Neural crest cell (in vitro differentiated cells): Measurements from ENCODE around the gene KCTD17. TPM values are rescaled to one million over a fixed set of nuclear protein-coding genes. Genes with fewer than 3 reads are reported as not detected.

ENCODE experiments used
- DNase-seq: peaks from one replicate; pipeline ENCODE4 v3.0.0; 2021; ENCODE audit warnings: low read depth, mixed read lengths, low spot score
- H3K27ac Mint-ChIP-seq: one replicate; pipeline ENCODE4 v1.8.0; 2021; ENCODE audit warnings: mild to moderate bottlenecking, mixed read lengths; ENCODE audit not compliant: unreplicated experiment
- H3K27me3 Mint-ChIP-seq: 2 replicates; pipeline ENCODE4 v1.8.0; 2021; ENCODE audit warnings: low read depth, mild to moderate bottlenecking, mixed read lengths
- H3K36me3 Mint-ChIP-seq: 2 replicates; pipeline ENCODE4 v1.8.0; 2021; ENCODE audit warnings: low read depth, mild to moderate bottlenecking, mixed read lengths
- H3K4me1 Mint-ChIP-seq: 2 replicates; pipeline ENCODE4 v1.8.0; 2021; ENCODE audit warnings: mixed read lengths
- H3K4me3 Mint-ChIP-seq: one replicate; pipeline ENCODE4 v1.8.0; 2021; ENCODE audit warnings: mild to moderate bottlenecking, mixed read lengths
- H3K9me3 Mint-ChIP-seq: 2 replicates; pipeline ENCODE4 v1.8.0; 2021; ENCODE audit warnings: mixed read lengths
- total RNA-seq: library from RNA; stranded (reverse); gene quantifications from 2 replicates; pipeline ENCODE4 v1.2.1, GENCODE V29; 2021
- TF ChIP-seq, protein P1 (sequence below): fragments of 200-600 bp; sonication (generic); conservative IDR thresholded peaks from 2 replicates; pipeline ENCODE4 v1.5.0; 2021; ENCODE audit warnings: antibody characterized with exemption, mild to moderate bottlenecking

The KCTD17 gene
- total RNA-seq, 1 donor from 2014 or later, result 95.8 TPM

DNA sequence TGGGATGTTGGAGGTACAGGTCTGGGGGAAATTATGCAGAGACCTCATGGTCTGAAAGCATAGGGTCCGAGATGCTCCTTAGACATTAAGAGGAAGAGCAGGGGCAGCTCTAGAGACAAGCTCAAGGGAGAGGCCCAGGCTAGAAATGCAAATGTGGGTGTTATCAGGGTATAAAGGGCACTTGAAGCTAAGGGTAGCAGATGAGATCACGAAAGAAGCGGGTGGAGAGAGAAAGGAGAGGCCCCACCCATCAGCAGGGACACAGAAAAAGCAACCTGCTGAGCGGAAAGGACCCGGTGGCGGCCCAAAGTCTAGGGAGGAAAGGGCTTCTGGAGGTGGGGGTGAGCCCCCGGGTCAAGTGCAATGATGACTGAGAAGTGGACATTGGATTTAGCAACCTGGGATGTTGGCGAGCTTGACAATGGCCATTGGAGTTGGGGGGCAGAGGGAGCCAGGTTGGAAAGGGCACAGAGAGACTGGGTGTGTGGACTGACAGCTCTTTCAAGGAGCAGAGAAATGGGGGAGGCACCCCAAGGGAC is 49.1 kb downstream of the KCTD17 start:
- no peaks in the 10 kb centered on the region for H3K9me3 Mint-ChIP-seq
- H3K36me3 Mint-ChIP-seq, result no peaks in the 10 kb centered on the region
- peaks cover 40% of the 10 kb centered on the region for H3K27me3 Mint-ChIP-seq
- no peak overlapping the region for H3K4me3 Mint-ChIP-seq
- no peak for DNase-seq
- H3K4me1 Mint-ChIP-seq, result peaks cover 4% of the 10 kb centered on the region
- TF ChIP-seq, protein P1, sequence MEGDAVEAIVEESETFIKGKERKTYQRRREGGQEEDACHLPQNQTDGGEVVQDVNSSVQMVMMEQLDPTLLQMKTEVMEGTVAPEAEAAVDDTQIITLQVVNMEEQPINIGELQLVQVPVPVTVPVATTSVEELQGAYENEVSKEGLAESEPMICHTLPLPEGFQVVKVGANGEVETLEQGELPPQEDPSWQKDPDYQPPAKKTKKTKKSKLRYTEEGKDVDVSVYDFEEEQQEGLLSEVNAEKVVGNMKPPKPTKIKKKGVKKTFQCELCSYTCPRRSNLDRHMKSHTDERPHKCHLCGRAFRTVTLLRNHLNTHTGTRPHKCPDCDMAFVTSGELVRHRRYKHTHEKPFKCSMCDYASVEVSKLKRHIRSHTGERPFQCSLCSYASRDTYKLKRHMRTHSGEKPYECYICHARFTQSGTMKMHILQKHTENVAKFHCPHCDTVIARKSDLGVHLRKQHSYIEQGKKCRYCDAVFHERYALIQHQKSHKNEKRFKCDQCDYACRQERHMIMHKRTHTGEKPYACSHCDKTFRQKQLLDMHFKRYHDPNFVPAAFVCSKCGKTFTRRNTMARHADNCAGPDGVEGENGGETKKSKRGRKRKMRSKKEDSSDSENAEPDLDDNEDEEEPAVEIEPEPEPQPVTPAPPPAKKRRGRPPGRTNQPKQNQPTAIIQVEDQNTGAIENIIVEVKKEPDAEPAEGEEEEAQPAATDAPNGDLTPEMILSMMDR, result no peak
- H3K27ac Mint-ChIP-seq, result peak overlapping the region; percentile 31

DNA sequence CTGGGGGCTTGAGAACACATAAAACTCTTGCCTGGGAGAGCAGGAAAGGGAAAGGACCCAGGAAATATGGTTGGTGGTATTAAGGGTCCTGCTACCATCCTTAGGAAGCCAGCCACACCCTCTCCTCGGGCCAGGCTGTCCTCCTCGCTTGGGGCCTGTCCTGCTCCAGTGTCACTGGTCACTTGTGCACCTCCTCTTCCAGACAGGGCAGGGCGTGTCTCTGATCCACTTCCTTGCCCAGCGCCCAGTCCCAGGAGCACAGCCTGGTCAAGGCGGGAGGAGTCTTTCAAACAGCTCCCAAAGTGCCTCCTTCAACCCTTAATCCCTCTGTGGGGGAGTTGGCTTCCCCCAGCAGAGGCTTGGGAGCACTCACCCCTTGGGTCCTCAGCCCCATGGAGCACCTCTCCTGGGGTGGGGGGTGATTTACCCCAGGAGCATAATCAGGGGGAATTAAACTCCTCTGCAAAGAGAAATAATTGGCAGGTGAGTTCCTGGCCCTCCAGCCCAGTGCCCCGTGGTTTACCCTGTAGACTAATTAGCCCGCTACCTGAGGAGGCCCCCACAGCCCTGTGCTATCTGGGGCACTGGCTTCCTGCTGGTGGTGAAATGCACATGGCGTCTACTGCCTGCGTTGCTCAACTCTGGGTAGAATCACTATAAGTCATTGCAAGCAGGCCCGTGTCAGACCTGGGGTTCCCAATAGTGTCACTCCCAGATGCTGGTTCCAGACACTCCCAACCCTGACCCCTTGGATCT is 49.9 kb downstream of the KCTD17 start:
- Mint-ChIP-seq H3K36me3 (no peaks in the 10 kb centered on the region), H3K9me3 (no peaks in the 10 kb centered on the region), H3K27me3 (peaks cover 34% of the 10 kb centered on the region), H3K4me3 (no peak overlapping the region), H3K27ac (no peak overlapping the region), H3K4me1 (peaks cover 4% of the 10 kb centered on the region)
- TF ChIP-seq, protein P1, result no peak
- no peak for DNase-seq

DNA sequence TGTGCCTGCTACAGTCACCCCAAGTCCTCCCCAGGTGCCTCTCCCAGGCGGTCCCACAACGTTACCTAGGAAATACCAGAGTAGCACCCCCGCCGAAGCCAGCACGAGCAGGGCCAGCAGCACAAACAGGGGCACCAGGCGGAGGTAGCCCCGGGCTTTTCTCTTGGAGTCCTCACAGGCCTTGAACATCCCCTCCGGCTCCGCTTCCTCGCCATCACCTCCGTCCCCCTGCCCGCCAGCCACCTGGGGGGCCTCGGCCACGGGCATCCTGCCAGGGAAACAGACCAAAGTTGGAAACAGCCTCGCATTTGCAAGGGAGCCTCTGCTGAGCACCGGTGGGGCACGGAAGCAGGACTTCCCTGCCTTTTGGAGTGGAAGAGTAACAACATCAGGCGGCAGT is 51.6 kb downstream of the KCTD17 start:
- no peak for DNase-seq
- Mint-ChIP-seq H3K4me3 (no peak overlapping the region), H3K36me3 (no peaks in the 10 kb centered on the region), H3K27me3 (peaks cover 23% of the 10 kb centered on the region), H3K27ac (no peak overlapping the region), H3K4me1 (peaks cover 4% of the 10 kb centered on the region), H3K9me3 (no peaks in the 10 kb centered on the region)
- TF ChIP-seq, protein P1, result no peak

DNA sequence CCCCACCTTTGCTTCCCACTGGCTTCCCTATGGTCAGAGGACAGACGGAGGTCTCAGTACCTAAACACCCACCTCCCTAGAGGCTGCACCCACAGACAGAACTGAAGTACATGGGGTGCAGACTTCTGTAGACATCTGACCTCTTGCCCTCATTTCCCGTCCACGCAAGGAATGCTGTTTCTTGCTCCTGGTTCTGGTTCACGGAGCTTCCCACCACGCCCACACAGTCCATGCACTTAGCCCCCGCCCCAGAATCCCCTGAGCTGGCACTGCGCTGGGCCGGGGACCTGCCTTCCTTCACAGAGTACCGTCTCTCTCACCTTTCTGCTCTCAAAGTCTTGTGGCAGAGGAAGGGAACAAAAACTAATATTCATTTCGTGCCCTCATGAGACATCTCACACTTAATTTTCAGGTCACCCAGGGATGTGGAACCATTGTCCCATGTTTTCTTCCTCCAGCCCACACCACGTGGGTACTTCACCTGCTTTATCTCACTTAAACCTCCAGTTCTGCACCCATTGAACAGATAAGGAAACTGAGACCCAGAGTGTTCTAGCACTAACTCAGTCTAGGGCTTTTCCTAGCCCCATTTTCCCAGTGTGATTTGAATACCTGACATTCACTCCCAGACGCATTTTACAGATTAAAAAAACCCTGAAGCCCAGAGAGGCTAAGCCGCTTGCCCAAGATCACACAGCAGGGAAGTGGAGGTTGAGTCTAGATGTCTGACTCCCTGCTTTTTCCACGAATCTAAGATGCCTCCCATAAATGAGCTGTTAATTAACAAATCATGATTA is 52.3 kb downstream of the KCTD17 start:
- Mint-ChIP-seq H3K36me3 (no peaks in the 10 kb centered on the region), H3K4me1 (peaks cover 4% of the 10 kb centered on the region), H3K9me3 (no peaks in the 10 kb centered on the region), H3K4me3 (no peak overlapping the region), H3K27me3 (peaks cover 17% of the 10 kb centered on the region), H3K27ac (no peak overlapping the region)
- no peak for DNase-seq
- TF ChIP-seq, protein P1, result no peak

DNA sequence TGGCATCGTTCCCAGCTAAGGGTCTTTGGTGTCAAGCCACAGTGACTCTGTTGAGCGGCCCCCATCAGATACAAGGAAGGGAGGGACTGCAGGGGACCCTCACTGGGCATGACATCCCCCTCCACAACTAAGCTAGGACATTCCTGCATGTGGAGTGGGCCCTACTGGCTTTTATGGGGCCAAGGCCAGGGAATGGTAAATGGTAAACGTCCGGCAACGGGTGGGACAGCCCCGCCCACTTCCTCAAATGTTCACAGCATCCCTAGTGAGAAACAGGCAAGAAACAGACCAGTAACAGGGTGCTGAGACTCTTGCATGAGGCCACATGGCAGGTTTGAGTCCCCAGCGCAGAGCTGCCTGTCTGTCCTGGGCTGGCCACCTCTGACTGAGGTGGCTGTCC is 53.6 kb downstream of the KCTD17 start:
- DNase-seq, result no peak
- peaks cover 4% of the 10 kb centered on the region for H3K4me1 Mint-ChIP-seq
- H3K36me3 Mint-ChIP-seq, result no peaks in the 10 kb centered on the region
- no peaks in the 10 kb centered on the region for H3K9me3 Mint-ChIP-seq
- TF ChIP-seq, protein P1, result no peak
- no peak overlapping the region for H3K4me3 Mint-ChIP-seq
- H3K27ac Mint-ChIP-seq, result no peak overlapping the region
- peaks cover 11% of the 10 kb centered on the region for H3K27me3 Mint-ChIP-seq
